A549 (cell line): ENCODE data around the gene NR1H4. TPM values are rescaled to one million over a fixed set of nuclear protein-coding genes. Genes with fewer than 3 reads are reported as not detected.

Experiments
- ATAC-seq, 2 experiments: fragments of 200-7000 bp in 1 of 2; fragments of >200 bp in 1 of 2; cut with Nextera tagmentation in 1 of 2; cut with Tn5 transposase in 1 of 2; 3 replicates each; pipeline versions ENCODE4 v1.8.0 to v1.9.1; 2018 to 2020; ENCODE audit warnings: mild to moderate bottlenecking in 1 of 2, moderate library complexity in 1 of 2
- CTCF ChIA-PET: fragments of 300-600 bp; sonication (Branson Sonifier 250); formaldehyde crosslinking; extraction: SDS; loops from one replicate; lab custom pipeline; 2021; ENCODE audit warnings: antibody characterized with exemption, inconsistent platforms; lab: Yijun Ruan, JAX
- POLR2A ChIA-PET: fragments of 350-600 bp; formaldehyde crosslinking; extraction: SDS; loops from one replicate; lab custom pipeline; 2021; ENCODE audit warnings: antibody characterized with exemption, inconsistent platforms; lab: Yijun Ruan, JAX
- DNase-seq, 2 experiments: peaks; one replicate each; pipeline versions ENCODE4 v3.0.0 to v3.0.0-alpha.2; 2011 to 2016; ENCODE audit warnings: low read depth in 1 of 2, low spot score in 1 of 2
- FAIRE-seq: peaks from 2 replicates; lab custom pipeline; 2011; peaks lifted over from hg19 to GRCh38; lab: Jason Lieb, UNC
- H3K27ac ChIP-seq, 2 experiments: fragments of >200 bp; sonication (Bioruptor Twin); formaldehyde crosslinking; 3 replicates each; pipeline ENCODE4 v1.5.1; 2016 to 2017
- H3K4me1 ChIP-seq: fragments of >200 bp; sonication (Bioruptor Twin); formaldehyde crosslinking; 3 replicates; pipeline ENCODE4 v1.6.1; 2016
- H3K4me2 ChIP-seq: fragments of >200 bp; sonication (Bioruptor Twin); formaldehyde crosslinking; 3 replicates; pipeline ENCODE4 v1.6.1; 2016
- H3K4me3 ChIP-seq: fragments of >200 bp; sonication (Bioruptor Twin); formaldehyde crosslinking; 3 replicates; pipeline ENCODE4 v1.5.1; 2016
- H3K9me3 ChIP-seq: fragments of >200 bp; sonication (Bioruptor Twin); formaldehyde crosslinking; 3 replicates; pipeline ENCODE4 v1.6.1; 2016
- BCL3 ChIP-seq: fragments of >200 bp; sonication (Bioruptor Twin); formaldehyde crosslinking; IDR thresholded peaks from 3 replicates; pipeline ENCODE4 v1.6.1; 2016
- BHLHE40 ChIP-seq: IDR thresholded peaks from 2 replicates; pipeline ENCODE4 v1.6.1; 2012; ENCODE audit warnings: low read depth, low read length, inconsistent platforms
- CBX8 ChIP-seq: fragments of 200-600 bp; sonication (generic); IDR thresholded peaks from 2 replicates; pipeline ENCODE4 v1.6.1; 2016
- E2F6 ChIP-seq: IDR thresholded peaks from 2 replicates; pipeline ENCODE4 v1.6.1; 2012; ENCODE audit warnings: low read depth, borderline replicate concordance
- FOSL2 ChIP-seq, 2 experiments: fragments of 450-650 bp in 1 of 2; fragments of >200 bp in 1 of 2; sonication (Bioruptor Twin) in 1 of 2; formaldehyde crosslinking; IDR thresholded peaks; 2 replicates each; pipeline versions ENCODE4 v1.5.0 to v1.6.1; 2016 to 2020; ENCODE audit warnings: mild to moderate bottlenecking in 1 of 2, moderate library complexity in 1 of 2
- HDAC2 ChIP-seq: fragments of 200-600 bp; sonication (generic); IDR thresholded peaks from 2 replicates; pipeline ENCODE4 v1.6.1; 2016
- HMGXB4 ChIP-seq: fragments of 250-450 bp; sonication (Bioruptor Pico); IDR thresholded peaks from 2 replicates; pipeline ENCODE4 v1.5.0; 2021; ENCODE audit warnings: mild to moderate bottlenecking, moderate library complexity, borderline replicate concordance
- HOXB13 ChIP-seq: fragments of 250-450 bp; sonication (Bioruptor Pico); IDR thresholded peaks from 2 replicates; pipeline ENCODE4 v1.5.0; 2020; ENCODE audit warnings: low read depth, mild to moderate bottlenecking, moderate library complexity
- JUN ChIP-seq, 2 experiments: fragments of >200 bp; sonication (Bioruptor Twin); formaldehyde crosslinking; IDR thresholded peaks; 2 replicates in 1 of 2; 3 replicates in 1 of 2; pipeline ENCODE4 v1.6.1; 2016 to 2017
- JUNB ChIP-seq: fragments of >200 bp; sonication (Bioruptor Twin); formaldehyde crosslinking; IDR thresholded peaks from 2 replicates; pipeline ENCODE4 v1.6.1; 2016
- MAFK ChIP-seq: fragments of 450-650 bp; IDR thresholded peaks from 2 replicates; pipeline ENCODE4 v1.6.1; 2014; ENCODE audit not compliant: partially characterized antibody
- MAX ChIP-seq: IDR thresholded peaks from 2 replicates; pipeline ENCODE4 v1.6.1; 2012
- MAZ ChIP-seq: fragments of 150-350 bp; IDR thresholded peaks from 2 replicates; pipeline ENCODE4 v1.6.1; 2014; ENCODE audit warnings: antibody characterized with exemption, low read depth, low read length, borderline replicate concordance
- NPAS2 ChIP-seq: fragments of 250-450 bp; sonication (Bioruptor Pico); IDR thresholded peaks from 2 replicates; pipeline ENCODE4 v1.8.0; 2022; ENCODE audit warnings: mild to moderate bottlenecking, moderate library complexity, borderline replicate concordance
- PBX3 ChIP-seq: IDR thresholded peaks from 2 replicates; pipeline ENCODE4 v1.6.1; 2012
- PHF8 ChIP-seq: fragments of 200-600 bp; sonication (generic); IDR thresholded peaks from 2 replicates; pipeline ENCODE4 v1.6.1; 2016; ENCODE audit warnings: low read depth, mild to moderate bottlenecking, antibody characterized with exemption, moderate library complexity, borderline replicate concordance
- POLR2A ChIP-seq: IDR thresholded peaks from 2 replicates; pipeline ENCODE4 v1.6.1; 2012; ENCODE audit warnings: mild to moderate bottlenecking, low read length
- RCOR1 ChIP-seq: fragments of 150-350 bp; IDR thresholded peaks from 2 replicates; pipeline ENCODE4 v1.6.1; 2014; ENCODE audit warnings: antibody characterized with exemption, low read length, low read depth
- RFX5 ChIP-seq: fragments of 450-650 bp; IDR thresholded peaks from 2 replicates; pipeline ENCODE4 v1.7.1; 2014; ENCODE audit warnings: antibody characterized with exemption, mild to moderate bottlenecking, moderate library complexity
- SMC3 ChIP-seq: fragments of >200 bp; sonication (Bioruptor Twin); formaldehyde crosslinking; IDR thresholded peaks from 3 replicates; pipeline ENCODE4 v1.6.1; 2018; ENCODE audit warnings: inconsistent platforms
- SREBF2 ChIP-seq: fragments of 450-650 bp; IDR thresholded peaks from 2 replicates; pipeline ENCODE4 v1.6.1; 2014; ENCODE audit warnings: mild to moderate bottlenecking, moderate library complexity
- USF2 ChIP-seq: fragments of 450-650 bp; IDR thresholded peaks from 2 replicates; pipeline ENCODE4 v1.6.1; 2014; ENCODE audit warnings: antibody characterized with exemption
- ZC3H11A ChIP-seq: fragments of 450-650 bp; IDR thresholded peaks from 2 replicates; pipeline ENCODE4 v1.6.1; 2014; ENCODE audit warnings: antibody characterized with exemption, mild to moderate bottlenecking
- ZFP36 ChIP-seq: fragments of 450-650 bp; IDR thresholded peaks from 2 replicates; pipeline ENCODE4 v1.6.1; 2014; ENCODE audit warnings: borderline replicate concordance; ENCODE audit not compliant: partially characterized antibody
- WGBS: methylation state at CpG from one replicate; pipeline ENCODE4 v1.1.6; 2017; ENCODE audit errors: missing lambda C conversion rate; 5-methylcytosine and 5-hydroxymethylcytosine counted together
- polyA plus RNA-seq, 4 experiments: library from polyadenylated mRNA; depleted of rRNA in 3 of 4; stranded (reverse); fragments of >200 nt; fragmentation: RNase III in 1 of 4; extraction: RNeasy Plus Mini Kit Qiagen cat#74134 plus additional on column Dnase treatment in 1 of 4; gene quantifications; 2 replicates in 3 of 4; 3 replicates in 1 of 4; pipeline ENCODE4 v1.2.3, GENCODE V29; 2011 to 2017

The NR1H4 gene
- polyA plus RNA-seq, 2 of the 4 experiments (the other 2 are of a cell fraction) = 0.40 to 1.4 TPM

- ATAC-seq = peak; percentile 94 to 98
- no peaks in the 10 kb centered on the region for H3K9me3 ChIP-seq
- TF ChIP-seq BHLHE40 (peak; percentile 83), FOSL2 (IDR thresholded peaks at IDR 0.05) (no peak), FOSL2 (CRISPR knock-in tag; IDR thresholded peaks at IDR 0.05) (no peak), MAFK (no peak), PHF8 (peak; percentile 80; the same call in 1 of the 2 replicates), CBX8 (no peak), MAX (peak; percentile 94), HDAC2 (no peak), HOXB13 (0 out of 2 replicates have a peak, but pooled peaks have one; percentile 21), POLR2A (peak; percentile 58), BCL3 (0 out of 3 replicates have a peak, but pooled peaks have one; percentile 15), PBX3 (peak; percentile 83), USF2 (peak; percentile 49), RFX5 (peak; percentile 54; the same call in 1 of the 2 replicates), JUNB (no peak), E2F6 (peak; percentile 91), JUN (IDR thresholded peaks at IDR 0.05) (peak in 1 of 2 experiments; percentile 44; a peak in 1 of 5 replicates)
- TF ChIP-seq, all 56 proteins: peak for 11
- WGBS = 4% methylated on average over 42 of the region's 70 CpGs
- DNase-seq = peak; percentile 73 to 86
- peak within 1 kb of the TSS; percentile 98 for H3K4me2 ChIP-seq
- ChIA-PET CTCF (interaction anchor here (1.0 kb wide), 1 partner anchor 223 kb away, joined by 3 read pairs; no protein-coding TSS in a partner anchor), POLR2A (no interaction called here)
- H3K27ac ChIP-seq = peak within 1 kb of the TSS; percentile 74 to 86
- peaks cover 27% of the 10 kb centered on the region for H3K4me1 ChIP-seq
- FAIRE-seq = no peak
- peak within 1 kb of the TSS; percentile 86 for H3K4me3 ChIP-seq
Observed at GRCh38 chr12:100573292-100574186, 99.9 kb downstream of the NR1H4 start, which contains the start of gene GAS2L3. GAS2L3 (plus strand) TSS chr12:100573684; CDS start chr12:100594905, 21,221 bp downstream.

- WGBS = 23% methylated on average over 15 of the region's 15 CpGs
- no peaks in the 10 kb centered on the region for H3K9me3 ChIP-seq
- FAIRE-seq (no peak), ATAC-seq (peak; percentile 44 to 54), DNase-seq (peak; percentile 7 to 10)
- ChIA-PET CTCF (no interaction called here), POLR2A (no interaction called here)
- peak overlapping the region; percentile 86 for H3K4me3 ChIP-seq
- peak overlapping the region; percentile 98 for H3K4me2 ChIP-seq
- H3K4me1 ChIP-seq = peaks cover 27% of the 10 kb centered on the region
- TF ChIP-seq ZC3H11A = no peak
- TF ChIP-seq HMGXB4 (CRISPR knock-in tag) = no peak
- no peak for TF ChIP-seq SMC3
- no peak for TF ChIP-seq E2F6
- no peak for TF ChIP-seq RCOR1
- TF ChIP-seq MAFK = no peak
- TF ChIP-seq SREBF2 = no peak
- no peak for TF ChIP-seq ZFP36
- TF ChIP-seq PHF8 = no peak
- no peak for TF ChIP-seq MAZ
- no peak for TF ChIP-seq NPAS2 (CRISPR knock-in tag)
- no peak for TF ChIP-seq JUNB
- peak overlapping the region; percentile 74 to 86 for H3K27ac ChIP-seq
Observed at GRCh38 chr12:100574187-100575074, 100.8 kb downstream of the NR1H4 start.
